K562 (cell line): ENCODE data around the gene CCSER1.

Experiments used
- CTCF ChIP-seq, 3 experiments: IDR thresholded peaks in 2 of 3; conservative IDR thresholded peaks in 1 of 3; 2 replicates each; pipeline ENCODE4 v1.5.1; 2011 to 2012; ENCODE audit warnings: low read length in 3 of 3, mild to moderate bottlenecking in 3 of 3, control low read depth in 2 of 3, improper control_type of control experiment in 1 of 3, inconsistent platforms in 1 of 3, low read depth in 1 of 3, mixed read lengths in 1 of 3, moderate library complexity in 1 of 3; ENCODE audit not compliant: insufficient read depth in 2 of 3
- GTF2F1 ChIP-seq: IDR thresholded peaks from 2 replicates; pipeline ENCODE4 v1.6.1; 2011; ENCODE audit warnings: low read depth, low read length, improper control_type of control experiment
- IFI16 ChIP-seq: fragments of 250-450 bp; sonication (Bioruptor Pico); IDR thresholded peaks from 2 replicates; pipeline ENCODE4 v2.1.2; 2022; ENCODE audit warnings: mild to moderate bottlenecking, inconsistent platforms
- NR4A1 ChIP-seq, 2 experiments: fragments of 250-450 bp in 1 of 2; fragments of 450-650 bp in 1 of 2; sonication (Bioruptor Pico) in 1 of 2; IDR thresholded peaks; 2 replicates each; pipeline versions ENCODE4 v1.4.0 to v1.6.1; 2016 to 2020; ENCODE audit warnings: mild to moderate bottlenecking in 2 of 2, missing compliant biosample characterization in 1 of 2, missing genetic modification characterization in 1 of 2, moderate library complexity in 1 of 2
- TAF1 ChIP-seq: IDR thresholded peaks from 2 replicates; pipeline ENCODE4 v1.6.1; 2011; ENCODE audit warnings: mild to moderate bottlenecking, low read length, moderate library complexity; ENCODE audit not compliant: insufficient read depth, control insufficient read depth, severe bottlenecking; ENCODE audit errors: extremely low read depth
- UBTF ChIP-seq, 2 experiments: IDR thresholded peaks; 2 replicates each; pipeline ENCODE4 v1.6.1; 2012; ENCODE audit warnings: improper control_type of control experiment in 2 of 2, low read depth in 2 of 2, low read length in 2 of 2, borderline replicate concordance in 1 of 2

- TF ChIP-seq CTCF (IDR thresholded peaks at IDR 0.05 in 2 of 3, conservative IDR thresholded peaks at IDR 0.05 in 1 of 3; ENCODE audit: insufficient read depth in 2 of 3, low read depth in 1 of 3, low read length in 3 of 3) (no peak), NR4A1 (CRISPR knock-in tag; IDR thresholded peaks at IDR 0.05) (no peak), NR4A1 (tag; IDR thresholded peaks at IDR 0.05) (no peak), IFI16 (CRISPR knock-in tag) (no peak), GTF2F1 (no peak), UBTF (IDR thresholded peaks at IDR 0.05; ENCODE audit: borderline replicate concordance in 1 of 2, low read depth in 2 of 2, low read length in 2 of 2) (no peak), TAF1 (no peak)
Measured at GRCh38 chr4:90458576-90458975, 331.4 kb downstream of the CCSER1 start.
